CD4-positive, alpha-beta T cell treated with Interleukin-12 subunit alpha and Interleukin-12 subunit beta, for 1 hour (primary cell): ENCODE measurements around the gene GMDS.
"Not testable (repeated sequence)": the region's sequence is repeated elsewhere in the genome, so short reads cannot be mapped to it uniquely, and the experiment has no call there.

Source experiments
- DNase-seq: peaks from one replicate; pipeline ENCODE4 v3.0.0-alpha.2; 2020

GMDS gene

DNA sequence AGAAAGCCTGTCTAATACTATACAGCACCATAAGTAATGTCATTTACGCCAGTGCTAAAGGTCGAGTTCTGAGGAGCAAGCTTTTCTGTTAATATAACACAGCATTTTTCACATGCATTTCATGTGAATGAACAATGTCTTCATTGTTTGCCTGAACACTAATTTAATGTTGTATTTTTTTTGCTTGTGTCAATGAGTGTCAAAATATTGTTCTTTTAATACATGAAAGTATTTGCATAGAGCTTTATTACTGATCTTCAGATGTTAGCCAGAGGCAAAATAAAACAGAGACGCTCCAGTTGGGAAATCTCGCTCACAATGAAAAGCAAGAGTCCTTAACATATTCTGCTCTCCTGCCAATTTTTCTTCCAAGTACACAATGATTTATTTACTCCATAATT lies 483.9 kb downstream of the GMDS start:
- DNase-seq = no peak

DNA sequence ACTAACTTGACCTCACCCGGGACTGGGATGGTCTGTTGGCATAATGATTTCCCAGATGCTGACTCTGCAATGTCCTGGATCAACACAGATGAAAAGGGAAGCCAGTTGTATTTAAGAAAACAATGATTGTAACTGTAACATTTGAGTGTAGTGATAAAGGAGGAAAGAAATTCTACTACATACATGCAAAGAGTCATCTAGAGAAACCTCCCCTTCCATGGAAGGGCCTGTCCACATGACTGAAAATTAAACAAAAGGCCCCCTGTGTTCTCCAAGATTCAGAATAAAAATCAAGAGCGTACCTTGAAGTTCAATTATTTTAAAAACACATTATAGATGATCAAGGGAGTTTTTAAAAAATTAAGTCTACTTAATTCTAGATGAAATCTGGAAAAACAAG lies 484.5 kb downstream of the GMDS start:
- DNase-seq = no peak

DNA sequence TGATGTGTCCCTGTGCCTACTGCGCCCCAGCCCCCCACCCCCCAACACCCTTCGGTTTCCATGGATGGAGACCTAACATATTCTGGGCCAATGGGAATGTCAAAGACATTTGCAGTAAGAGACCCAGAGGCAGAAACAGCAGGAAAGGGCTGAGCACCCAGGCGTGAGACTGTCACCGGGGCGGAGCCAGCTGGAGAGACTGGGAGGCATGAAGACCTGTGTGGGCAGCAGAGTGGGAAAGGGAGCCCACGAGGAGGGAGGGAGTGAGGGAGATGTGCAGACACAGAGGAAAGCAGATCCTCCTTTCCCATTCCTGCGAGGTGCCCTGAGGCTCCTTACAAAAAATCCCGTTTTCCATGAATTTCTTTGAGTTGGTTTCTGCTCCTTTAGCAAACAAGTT lies 485.5 kb downstream of the GMDS start:
- DNase-seq = no peak

DNA sequence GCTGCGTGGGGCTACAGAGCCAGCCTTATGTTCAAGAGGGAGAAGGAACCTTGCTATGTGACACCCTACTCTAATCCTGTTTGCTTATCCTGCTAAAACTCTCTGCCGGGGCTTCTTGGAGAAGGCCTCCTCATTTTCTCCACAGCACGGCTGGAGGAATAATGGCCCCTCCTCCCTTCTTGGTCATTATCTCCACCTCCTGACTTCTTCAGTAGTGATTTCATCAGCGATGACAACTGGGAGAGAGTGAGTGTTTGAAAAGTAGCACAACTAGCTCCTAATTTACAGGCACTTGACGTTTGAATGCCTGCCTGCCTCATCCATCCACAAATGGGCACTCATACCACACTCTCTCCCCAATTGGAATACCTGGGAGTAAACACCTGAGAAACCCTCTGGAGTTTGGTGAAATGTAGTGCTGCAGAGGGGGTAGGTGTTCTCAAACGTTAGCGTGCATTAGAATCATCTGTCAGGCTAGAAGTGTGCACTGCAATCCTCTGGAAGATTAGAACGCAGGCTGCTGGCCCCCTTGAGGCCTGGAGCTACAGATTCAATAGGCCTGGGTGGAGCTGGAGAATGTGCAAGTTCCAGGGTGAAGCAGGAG lies 487.2 kb downstream of the GMDS start:
- no peak for DNase-seq

DNA sequence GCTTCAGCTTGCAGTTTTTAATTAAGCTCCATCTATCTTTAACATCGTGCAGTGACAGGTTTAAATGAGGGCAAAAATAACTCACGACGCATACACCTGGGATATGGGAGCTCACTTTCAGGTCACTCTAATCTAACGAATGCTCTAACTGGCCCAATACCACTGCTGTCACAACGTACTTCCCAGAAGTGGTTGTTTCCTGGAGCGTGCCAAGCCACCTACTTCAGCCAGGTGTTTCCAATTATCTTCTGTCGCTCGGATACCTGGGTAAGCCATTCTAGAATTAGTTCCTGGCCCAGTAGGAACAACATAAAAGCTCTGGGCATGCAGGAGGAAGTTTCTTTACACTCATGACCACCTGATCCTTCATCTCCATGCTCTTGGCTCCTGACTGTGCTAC lies 488.3 kb downstream of the GMDS start:
- DNase-seq = no peak

DNA sequence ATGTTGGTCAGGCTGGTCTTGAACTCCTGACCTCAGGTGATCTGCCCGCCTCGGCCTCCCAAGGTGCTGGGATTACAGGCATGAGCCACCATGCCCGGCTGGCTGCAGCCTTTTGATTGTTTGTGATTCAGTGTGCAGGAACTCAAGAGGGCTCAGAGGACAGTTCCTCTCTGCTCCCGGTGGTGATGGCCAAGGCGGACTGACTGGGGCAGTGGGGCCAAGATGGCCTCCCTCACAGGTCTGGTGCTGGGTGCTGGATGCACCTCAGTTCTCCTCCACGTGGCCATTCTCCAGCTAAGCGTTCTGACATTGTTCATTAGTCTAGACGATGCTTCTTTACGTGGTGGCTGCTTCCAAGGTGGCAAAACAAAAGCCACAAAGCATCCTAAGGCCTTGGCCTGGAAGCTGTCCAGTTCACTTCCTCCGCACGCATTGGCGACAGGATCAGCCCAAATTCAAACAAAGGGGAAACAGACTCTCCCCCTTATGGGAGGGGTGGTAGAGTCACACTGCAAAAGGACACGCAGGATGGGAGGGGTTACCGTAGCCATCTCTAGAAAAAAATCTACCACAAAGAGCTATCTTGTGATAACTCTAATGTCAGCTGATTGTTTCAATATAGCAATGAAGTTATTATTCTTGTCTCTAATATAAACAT lies 488.8 kb downstream of the GMDS start:
- DNase-seq = no peak

DNA sequence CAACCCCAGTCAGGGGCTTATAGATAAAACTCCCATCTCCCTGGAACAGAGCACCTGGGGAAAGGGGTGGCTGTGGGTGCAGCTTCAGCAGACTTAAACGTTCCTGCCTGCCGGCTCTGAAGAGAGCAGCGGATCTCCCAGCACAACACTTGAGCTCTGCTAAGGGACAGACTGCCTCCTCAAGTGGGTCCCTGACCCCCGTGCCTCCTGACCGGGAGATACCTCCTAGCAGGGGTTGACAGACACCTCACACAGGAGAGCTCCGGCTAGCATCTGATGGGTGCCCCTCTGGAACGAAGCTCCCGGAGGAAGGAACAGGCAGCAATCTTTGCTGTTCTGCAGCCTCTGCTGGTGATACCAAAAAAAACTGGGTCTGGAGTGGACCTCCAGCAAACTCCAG lies 494.3 kb downstream of the GMDS start:
- not testable (repeated sequence) for DNase-seq

DNA sequence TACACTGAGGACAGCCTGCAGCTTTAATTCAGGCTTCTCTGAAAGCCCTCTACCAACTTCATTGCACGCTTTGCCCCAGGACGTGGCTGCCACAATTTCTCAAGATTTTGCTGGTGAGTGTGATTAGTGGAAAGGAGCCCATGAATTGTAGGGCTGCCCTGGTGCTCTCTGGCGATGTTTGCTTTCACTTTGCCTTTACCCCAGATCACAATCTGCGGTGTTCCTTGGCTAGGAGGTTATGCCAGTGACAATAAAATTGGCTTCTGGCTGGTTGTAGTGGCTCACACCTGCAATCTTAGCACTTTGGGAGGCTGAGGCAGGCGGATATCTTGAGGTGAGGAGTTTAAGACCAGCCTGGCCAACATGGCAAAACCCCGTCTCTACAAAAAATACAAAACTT lies 496.4 kb downstream of the GMDS start:
- no peak for DNase-seq

DNA sequence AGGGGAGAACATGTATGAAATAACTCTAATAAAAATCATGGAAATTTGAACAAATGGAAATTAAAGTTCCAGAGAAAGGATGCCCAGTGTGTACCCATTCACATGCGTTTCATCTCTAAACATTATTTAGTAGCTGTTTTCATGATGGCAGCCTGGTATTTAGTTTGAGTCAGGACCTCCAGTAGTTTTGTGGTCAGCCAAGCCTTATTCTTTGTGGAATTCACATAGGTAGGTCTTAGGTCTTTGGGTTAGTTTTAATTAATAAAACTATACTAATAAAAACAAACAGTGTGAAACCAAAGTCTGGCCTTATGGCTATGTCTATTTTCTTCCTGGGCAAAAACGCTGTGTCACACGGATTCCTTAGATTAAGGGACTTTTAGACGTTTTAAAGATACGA lies 497.9 kb downstream of the GMDS start:
- DNase-seq = no peak

DNA sequence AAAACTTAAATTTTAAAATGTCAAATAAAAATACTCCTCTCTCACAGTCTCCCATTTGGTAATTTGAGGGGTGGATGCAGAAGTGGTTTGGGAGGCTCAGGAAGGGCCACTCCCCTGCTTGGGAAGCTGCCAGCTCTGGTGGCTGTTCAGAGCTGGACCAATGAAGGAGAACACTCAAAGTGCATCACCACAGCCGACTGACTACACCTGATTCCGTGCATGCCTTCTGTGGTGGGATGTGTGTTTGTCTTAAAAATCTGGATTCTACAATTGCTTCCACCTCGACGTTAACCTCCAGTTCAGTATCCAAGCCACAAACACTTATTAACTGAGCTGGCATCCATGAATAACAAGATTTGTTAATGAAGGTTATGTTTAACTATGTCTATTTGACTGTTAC lies 498.4 kb downstream of the GMDS start:
- DNase-seq = no peak

DNA sequence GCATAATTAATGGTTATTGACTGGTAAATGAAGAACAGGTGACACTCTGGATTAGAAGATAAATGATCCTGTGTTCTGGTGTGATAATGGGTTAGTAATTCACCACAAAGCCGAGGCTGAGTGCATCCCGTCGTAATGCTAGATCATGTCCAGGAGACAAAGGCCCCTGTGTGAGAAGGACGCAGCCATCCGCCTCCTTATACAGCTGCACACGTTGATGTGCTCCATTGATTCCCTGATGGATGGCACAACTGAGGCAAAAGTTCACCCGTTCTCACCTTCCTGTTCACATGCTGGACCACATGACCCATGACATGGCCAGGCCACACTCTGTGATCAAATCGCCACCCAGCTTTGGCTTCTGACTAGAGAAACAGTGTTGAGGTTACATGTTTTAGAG lies 499.6 kb downstream of the GMDS start:
- DNase-seq = no peak

DNA sequence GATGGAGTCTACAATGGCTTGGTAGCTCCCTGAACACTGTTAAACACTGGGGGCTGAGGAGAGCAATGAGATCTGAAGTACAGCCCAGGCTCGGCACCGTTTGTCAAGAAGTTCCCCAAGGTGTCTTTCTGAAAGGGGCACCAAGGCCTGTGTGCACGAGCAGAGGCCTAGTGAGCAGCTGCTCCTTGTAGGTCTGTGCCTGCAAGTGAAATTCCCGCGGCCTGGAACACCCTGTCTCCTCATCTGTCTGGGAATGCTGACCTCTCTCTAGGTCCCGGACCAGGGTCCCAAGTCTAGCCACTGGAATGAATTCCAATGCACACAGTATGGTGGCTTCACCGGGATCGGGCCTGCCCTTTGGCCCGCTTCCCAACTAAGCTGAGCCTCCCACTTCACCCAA lies 500.9 kb downstream of the GMDS start:
- no peak for DNase-seq

DNA sequence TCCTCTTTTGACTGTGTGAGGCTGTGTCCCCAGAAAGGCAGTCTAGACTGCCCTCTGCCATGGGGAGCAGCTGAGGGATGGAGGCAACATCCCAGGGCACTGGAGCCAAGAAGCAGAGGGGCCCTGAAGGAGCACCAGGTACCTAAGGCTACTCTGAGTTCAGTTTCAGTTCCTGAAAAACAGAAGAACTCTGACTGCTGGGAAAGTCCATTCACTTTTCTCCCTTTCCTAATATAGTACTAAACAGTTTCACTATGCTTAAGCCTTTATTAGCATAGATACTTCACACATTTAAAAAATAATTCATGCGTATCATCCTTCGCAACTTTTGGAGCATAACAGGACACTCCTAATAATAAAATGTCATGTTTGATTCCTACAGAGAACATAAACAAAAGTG lies 505.7 kb downstream of the GMDS start:
- no peak for DNase-seq

DNA sequence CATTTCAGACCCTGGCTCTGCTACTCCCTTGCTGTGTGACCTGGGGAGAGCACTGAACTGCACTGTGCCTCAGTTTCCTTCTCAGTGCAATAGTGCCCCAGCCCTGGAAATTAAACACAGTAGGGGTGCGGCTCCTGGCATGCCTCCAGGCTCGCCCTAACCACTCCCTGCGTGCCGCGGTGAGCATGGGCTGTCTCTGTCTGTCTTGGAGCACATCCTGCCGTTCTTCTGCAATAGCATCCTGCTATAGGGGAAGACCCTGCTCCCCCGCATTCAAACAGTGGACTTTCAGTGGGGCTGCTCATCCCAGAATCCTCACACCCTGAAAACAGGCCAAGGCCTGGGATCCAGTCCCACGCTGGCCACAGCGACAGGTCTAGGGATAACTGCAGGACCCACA lies 506.2 kb downstream of the GMDS start:
- DNase-seq = no peak

DNA sequence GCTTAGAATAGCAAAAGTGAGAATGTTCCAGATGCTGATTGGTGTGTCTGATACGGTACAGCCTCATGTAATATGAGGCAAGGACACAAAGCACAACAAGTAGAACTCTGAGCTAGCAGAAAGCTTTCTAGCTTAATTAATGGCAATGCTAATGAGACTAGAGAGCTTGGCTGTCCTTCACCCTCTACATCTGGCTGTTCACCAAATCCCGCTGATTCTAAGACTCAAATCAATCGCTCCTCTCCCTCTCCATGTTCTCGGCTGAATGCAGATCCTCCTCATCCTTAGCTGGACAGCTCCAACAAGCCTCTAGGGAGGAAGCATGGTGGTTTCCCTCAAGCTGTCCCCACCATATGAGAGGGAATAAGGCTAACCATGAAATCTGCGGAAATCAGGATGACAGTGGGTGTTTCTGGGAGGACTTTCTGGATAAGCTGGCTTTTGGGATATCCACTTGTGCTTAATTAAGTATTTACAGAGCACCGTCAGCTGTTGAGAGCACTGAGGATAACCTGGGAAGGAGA lies 506.8 kb downstream of the GMDS start:
- no peak for DNase-seq

DNA sequence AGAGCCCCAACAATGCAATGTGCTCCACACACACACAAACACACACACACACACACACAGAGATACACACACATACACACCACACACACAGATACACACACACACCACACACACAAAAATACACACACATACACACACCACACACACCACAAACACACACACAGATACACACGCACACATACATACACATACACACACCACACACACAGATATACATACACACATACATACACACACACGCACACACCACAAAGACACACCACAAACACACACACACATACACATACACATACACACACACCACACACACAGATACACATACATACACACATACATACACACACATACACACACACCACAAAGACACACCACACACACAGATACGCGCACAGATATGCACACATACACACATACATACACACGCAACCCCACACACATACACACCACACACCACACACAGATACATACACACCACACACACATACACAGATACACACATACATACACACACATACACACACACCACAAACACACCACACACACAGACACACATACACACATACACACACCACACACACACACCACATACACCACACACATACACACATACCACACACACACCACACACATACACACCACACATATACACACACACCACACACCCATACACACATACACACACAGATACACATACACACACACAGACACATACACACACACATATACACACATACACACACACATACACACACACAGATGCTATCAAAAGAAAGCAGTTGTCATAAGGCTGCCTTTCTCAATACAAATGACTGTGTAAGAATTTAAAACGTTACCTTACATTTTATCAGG lies 507.7 kb downstream of the GMDS start:
- DNase-seq = no peak

DNA sequence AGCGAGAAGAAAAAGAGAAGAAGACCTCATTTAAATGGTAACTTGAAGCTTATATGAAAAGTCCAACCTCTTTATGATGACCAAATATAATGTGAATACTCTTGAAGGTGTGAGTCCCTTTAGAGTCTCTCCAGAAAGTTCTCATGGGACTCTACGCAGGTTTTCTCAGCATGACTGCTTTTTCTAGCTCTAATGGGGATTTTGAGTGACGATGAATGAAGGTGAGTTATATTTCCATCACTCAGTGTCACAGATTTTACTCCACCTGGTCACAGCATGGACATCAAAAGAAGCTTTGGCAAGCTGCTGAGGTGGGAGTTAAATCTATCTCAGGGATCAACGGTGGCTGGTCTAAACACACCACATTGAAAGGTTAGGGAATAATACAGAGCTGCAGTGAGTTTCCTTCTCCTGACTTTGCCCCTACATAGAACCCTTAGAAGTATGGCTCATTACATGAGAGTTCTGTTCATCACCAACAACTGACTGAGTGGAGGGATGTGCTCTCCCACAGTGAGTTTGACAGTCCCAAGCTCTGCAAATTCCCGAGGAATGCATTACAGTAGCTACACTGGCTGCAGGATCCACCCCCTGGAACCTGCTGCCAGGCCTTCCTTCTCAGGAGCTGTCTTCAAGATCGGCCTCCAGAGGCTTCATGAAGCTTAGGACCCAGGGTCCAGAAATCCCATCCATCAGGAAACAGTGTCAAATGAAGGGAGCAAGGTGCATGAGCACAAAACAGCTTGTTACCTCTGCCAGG lies 508.9 kb downstream of the GMDS start:
- DNase-seq = no peak

DNA sequence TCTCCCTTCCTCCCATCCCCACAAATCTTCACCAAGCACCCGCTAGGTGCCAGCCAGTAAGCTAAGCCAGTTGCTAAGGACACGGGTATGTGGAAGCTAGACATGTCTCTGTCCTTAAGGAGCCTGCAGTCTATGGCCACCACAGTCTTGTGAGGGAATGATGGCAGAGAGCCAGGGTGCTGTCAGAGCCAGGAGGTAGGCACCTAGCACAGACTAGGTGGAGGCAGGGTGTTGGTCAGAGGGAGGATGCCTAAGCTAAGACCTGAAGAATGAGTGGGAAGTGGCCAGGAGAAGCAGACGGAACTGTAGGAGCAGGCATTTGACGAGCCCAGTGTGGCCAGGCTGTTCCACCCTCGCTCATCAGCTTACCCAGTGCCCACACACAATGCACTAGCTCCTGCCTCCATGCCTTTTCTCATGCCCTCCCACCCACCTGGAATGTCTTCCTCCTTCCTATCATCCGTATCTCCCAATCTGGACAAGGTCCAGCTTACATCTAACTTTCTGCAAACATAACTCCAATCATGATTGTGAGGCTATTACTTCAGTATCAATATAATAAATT lies 510.1 kb downstream of the GMDS start:
- DNase-seq = no peak

DNA sequence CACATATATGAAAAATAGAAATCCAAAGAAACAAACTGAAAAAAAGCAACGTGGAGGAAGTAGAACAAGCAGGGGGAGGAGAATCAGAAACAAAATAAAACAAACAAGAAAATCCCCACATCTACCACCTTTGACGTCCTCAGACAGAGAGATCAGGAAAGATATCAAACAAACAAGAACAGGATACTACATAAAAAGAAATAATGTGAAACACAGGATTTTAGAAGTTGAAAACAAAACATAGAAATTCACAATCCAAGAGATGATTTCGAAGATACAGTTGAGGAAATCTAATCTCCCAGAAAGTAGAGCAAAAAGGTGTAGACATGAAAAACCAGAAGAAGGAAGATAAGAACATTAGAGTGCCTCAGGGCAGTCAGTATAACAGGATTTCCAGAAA lies 514.5 kb downstream of the GMDS start:
- no peak for DNase-seq

DNA sequence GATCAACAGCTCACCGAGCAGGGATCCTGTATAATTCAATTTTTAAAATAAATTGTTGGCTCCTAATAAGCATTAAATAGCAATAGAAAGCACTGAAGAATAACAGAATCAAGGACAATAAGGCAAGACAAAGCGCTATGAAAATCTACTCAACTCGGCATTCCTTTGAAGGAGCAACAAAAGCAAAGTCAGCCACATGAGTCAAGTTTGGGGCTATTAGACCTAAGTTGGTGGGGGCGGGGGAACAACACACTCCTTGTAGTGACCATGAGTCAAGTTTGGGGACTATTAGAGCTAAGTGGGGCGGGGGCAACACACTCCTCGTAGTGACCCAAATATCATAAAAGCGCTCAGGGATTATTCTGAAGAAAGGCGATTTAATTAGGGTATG lies 515.7 kb downstream of the GMDS start:
- DNase-seq = no peak

DNA sequence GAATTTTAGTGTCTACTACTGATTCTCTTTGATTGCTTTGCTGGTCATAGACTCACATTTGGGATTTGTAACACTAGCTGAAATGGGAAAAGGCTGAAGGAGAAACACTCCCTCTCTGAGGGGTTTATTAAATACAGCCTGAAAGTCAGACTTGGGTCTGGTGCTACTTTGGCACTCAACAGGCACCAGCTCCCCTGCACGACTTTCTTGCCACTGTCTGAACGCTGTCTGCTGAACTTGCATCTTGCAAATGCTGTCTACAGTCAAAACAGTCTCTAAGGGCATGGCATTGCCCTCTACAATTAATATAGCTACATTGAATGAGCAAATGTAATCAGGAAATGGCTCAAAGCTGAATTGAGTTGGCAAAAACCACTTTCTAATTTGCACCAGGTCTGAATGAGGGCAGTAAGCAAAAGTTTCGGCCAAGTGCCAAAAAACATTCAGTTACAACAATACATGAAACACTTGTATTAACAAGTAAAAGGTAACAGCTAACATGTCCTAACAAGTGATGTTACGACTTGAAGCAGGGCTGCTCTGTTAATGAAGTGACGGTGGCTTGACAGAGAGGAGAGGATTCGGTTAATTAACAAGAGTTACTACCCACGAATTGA lies 516.2 kb downstream of the GMDS start:
- no peak for DNase-seq

DNA sequence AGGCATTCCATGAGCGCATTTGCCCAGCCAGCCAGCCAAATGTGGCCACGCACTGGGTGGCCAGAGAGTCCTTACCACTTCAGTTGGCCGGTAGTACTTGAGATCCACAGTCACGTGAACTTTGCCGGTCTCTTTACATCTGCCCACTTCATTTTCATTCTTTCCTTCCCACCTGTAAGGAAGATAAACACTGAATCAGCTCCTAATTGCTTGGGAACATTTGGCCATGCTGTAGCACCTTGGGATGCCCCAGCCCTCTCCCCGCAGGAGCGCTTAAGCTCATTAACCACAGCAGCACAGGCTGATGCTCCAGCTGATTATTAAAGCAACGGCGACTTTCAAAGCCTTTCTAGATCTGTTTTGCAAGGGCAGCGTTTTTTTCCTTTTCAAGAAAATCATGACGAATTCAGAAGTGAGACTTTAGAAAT lies 519.0 kb downstream of the GMDS start:
- no peak for DNase-seq

DNA sequence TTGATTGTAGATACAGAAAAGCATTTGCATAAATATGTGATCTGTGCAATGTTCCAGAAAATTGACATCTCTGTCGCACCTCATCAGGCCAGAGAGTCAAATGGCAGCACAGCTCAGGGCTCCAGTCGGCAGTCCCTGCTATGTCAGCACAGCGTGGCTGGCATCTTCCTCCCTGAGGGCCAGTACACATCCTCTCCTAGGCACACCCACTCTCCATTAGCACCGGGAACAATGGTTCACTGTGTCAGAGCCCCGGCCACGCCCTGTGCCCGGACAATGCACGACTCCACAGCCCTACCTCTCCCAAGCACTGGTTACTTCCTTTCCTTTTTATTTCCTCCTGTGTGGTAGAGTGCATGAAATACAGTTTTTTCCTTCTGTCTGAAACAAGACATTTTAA lies 520.8 kb downstream of the GMDS start:
- DNase-seq = no peak
